ENCODE results near the gene PAX5.
A peak's percentile ranks its signal among the peaks of the same experiment; 100 is the strongest.

PAX5 gene

GRCh38 chr9:37027582-37028419 lies 6.3 kb downstream of the PAX5 start:
- DNase-seq, result peak; percentile 88
- TF ChIP-seq, protein P1, sequence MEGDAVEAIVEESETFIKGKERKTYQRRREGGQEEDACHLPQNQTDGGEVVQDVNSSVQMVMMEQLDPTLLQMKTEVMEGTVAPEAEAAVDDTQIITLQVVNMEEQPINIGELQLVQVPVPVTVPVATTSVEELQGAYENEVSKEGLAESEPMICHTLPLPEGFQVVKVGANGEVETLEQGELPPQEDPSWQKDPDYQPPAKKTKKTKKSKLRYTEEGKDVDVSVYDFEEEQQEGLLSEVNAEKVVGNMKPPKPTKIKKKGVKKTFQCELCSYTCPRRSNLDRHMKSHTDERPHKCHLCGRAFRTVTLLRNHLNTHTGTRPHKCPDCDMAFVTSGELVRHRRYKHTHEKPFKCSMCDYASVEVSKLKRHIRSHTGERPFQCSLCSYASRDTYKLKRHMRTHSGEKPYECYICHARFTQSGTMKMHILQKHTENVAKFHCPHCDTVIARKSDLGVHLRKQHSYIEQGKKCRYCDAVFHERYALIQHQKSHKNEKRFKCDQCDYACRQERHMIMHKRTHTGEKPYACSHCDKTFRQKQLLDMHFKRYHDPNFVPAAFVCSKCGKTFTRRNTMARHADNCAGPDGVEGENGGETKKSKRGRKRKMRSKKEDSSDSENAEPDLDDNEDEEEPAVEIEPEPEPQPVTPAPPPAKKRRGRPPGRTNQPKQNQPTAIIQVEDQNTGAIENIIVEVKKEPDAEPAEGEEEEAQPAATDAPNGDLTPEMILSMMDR (IDR thresholded peaks at IDR 0.05; ENCODE audit: low read depth, low read length, missing control alignments), result no peak
- H3K4me3 ChIP-seq (ENCODE audit: low read depth, low read length), result peak overlapping the region; percentile 5
- H3K27ac ChIP-seq, result no peak overlapping the region
- in situ Hi-C loops (cut with HindIII; ENCODE audit: low pct_ligation_motif_present, low sequenced_read_pairs), result no loop called here
- peaks cover 91% of the 10 kb centered on the region for H3K27me3 ChIP-seq (replicated peaks)
- no peaks in the 10 kb centered on the region for H3K36me3 ChIP-seq (replicated peaks)

- in situ Hi-C loops (cut with HindIII; ENCODE audit: low pct_ligation_motif_present, low sequenced_read_pairs), result no loop called here
Observed at GRCh38 chr9:37026931-37027581, 7.0 kb downstream of the PAX5 start.

GRCh38 chr9:37026113-37026930 lies 7.7 kb downstream of the PAX5 start:
- no peak for DNase-seq
- in situ Hi-C loops (cut with HindIII; ENCODE audit: low pct_ligation_motif_present, low sequenced_read_pairs), result no loop called here
- no peak overlapping the region for H3K27ac ChIP-seq
- peaks cover 91% of the 10 kb centered on the region for H3K27me3 ChIP-seq (replicated peaks)
- H3K36me3 ChIP-seq (replicated peaks), result no peaks in the 10 kb centered on the region
- H3K4me3 ChIP-seq (ENCODE audit: low read depth, low read length), result no peak overlapping the region
- TF ChIP-seq, protein P1 (IDR thresholded peaks at IDR 0.05; ENCODE audit: low read depth, low read length, missing control alignments), result no peak

More at GRCh38 chr9:37026931-37027581, 7.0 kb downstream of the PAX5 start:
- no peak overlapping the region for H3K27ac ChIP-seq
- H3K27me3 ChIP-seq (replicated peaks), result peaks cover 91% of the 10 kb centered on the region
- H3K4me3 ChIP-seq (ENCODE audit: low read depth, low read length), result no peak overlapping the region
- no peak for DNase-seq
- no peaks in the 10 kb centered on the region for H3K36me3 ChIP-seq (replicated peaks)
- TF ChIP-seq, protein P1 (IDR thresholded peaks at IDR 0.05; ENCODE audit: low read depth, low read length, missing control alignments), result no peak

GRCh38 chr9:37025823-37026112 lies 8.3 kb downstream of the PAX5 start:
- H3K36me3 ChIP-seq (replicated peaks), result no peaks in the 10 kb centered on the region
- TF ChIP-seq, protein P1 (IDR thresholded peaks at IDR 0.05; ENCODE audit: low read depth, low read length, missing control alignments), result no peak
- in situ Hi-C loops (cut with HindIII; ENCODE audit: low pct_ligation_motif_present, low sequenced_read_pairs), result no loop called here
- H3K4me3 ChIP-seq (ENCODE audit: low read depth, low read length), result no peak overlapping the region
- H3K27ac ChIP-seq, result no peak overlapping the region
- DNase-seq, result no peak
- H3K27me3 ChIP-seq (replicated peaks), result peaks cover 87% of the 10 kb centered on the region

DNA sequence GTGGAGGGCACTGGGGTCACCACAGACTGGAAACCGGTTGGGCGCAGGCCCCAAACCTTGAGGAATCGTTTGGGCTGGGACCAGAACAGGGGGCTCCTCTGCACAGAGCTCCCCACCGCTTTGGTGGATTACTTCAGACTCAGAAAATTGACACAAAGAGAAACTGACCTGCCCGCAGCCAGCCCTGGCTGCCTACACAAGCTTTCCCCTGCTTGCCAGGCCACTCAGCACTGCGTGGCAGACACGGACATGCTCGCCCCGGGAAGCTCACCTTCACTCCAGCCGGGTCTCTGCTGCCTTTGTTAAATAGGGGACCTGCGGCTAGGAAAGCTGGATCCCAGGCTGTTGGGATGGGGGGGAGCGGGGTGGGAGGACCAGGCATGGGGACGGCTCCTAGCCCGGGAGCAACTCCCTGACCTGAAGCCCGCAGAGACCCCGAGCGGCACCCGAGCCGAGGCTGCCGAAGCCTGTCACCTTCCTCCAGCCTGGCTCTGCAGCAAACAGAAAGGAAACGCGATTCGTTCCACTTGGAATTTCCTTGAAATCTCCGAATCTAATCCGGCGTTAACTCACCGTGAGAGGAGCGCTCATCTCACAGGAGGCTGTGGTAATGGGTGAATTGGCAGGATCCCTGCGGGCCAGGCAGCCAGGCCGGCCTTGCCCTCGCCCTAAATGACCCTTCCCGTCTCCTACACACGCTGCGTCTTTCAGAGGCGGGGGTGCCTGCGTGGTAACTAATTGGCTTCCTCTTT lies 8.8 kb downstream of the PAX5 start:
- peaks cover 84% of the 10 kb centered on the region for H3K27me3 ChIP-seq (replicated peaks)
- TF ChIP-seq, protein P1 (IDR thresholded peaks at IDR 0.05; ENCODE audit: low read depth, low read length, missing control alignments), result no peak
- in situ Hi-C loops (cut with HindIII; ENCODE audit: low pct_ligation_motif_present, low sequenced_read_pairs), result no loop called here
- H3K4me3 ChIP-seq (ENCODE audit: low read depth, low read length), result no peak overlapping the region
- H3K36me3 ChIP-seq (replicated peaks), result no peaks in the 10 kb centered on the region
- H3K27ac ChIP-seq, result no peak overlapping the region
- DNase-seq, result no peak
